Lower leg skin (tissue), 4 donors: ENCODE results near the gene AQP9. TPM values are rescaled to one million over a fixed set of nuclear protein-coding genes. Genes with fewer than 3 reads are reported as not detected.
"Not testable (repeated sequence)": the region's sequence is repeated elsewhere in the genome, so short reads cannot be mapped to it uniquely, and the experiment has no call there.

Experiments used
- DNase-seq, 2 donors: peaks; one replicate each; pipeline ENCODE4 v3.0.0-alpha.2; 2019; ENCODE audit warnings: low spot score in 2 of 2
- H3K4me3 ChIP-seq: fragments of 200-600 bp; sonication (generic); 2 replicates; pipeline ENCODE4 v1.5.1; 2017; ENCODE audit warnings: mild to moderate bottlenecking, low read depth; ENCODE audit not compliant: poor library complexity, severe bottlenecking
- POLR2A ChIP-seq, 2 donors: fragments of 450-650 bp; IDR thresholded peaks; one replicate each; pipeline ENCODE4 v1.6.1; 2016 to 2017; ENCODE audit warnings: antibody characterized with exemption in 2 of 2, mild to moderate bottlenecking in 1 of 2, moderate library complexity in 1 of 2
- WGBS, 2 donors: methylation state at CpG; one replicate each; pipeline ENCODE4 v1.1.5; 2018; 5-methylcytosine and 5-hydroxymethylcytosine counted together
- intact Hi-C: fragments of 100-400 bp; cut with DNase I; formaldehyde crosslinking; loops from one replicate; pipeline ENCODE4 v1.15.0; 2023; ENCODE audit warnings: low total_unique reads
- total RNA-seq, 4 donors: library from RNA; depleted of rRNA; stranded (reverse); fragments of >200 nt; gene quantifications; one replicate each; pipeline ENCODE4 v1.1.0, GENCODE V29; 2016
- TF ChIP-seq, protein P1 (sequence below), 3 donors: fragments of 450-650 bp; IDR thresholded peaks; one replicate each; pipeline ENCODE4 v1.5.1; 2016; ENCODE audit warnings: antibody characterized with exemption in 3 of 3, mild to moderate bottlenecking in 3 of 3, moderate library complexity in 2 of 3

Gene AQP9
- total RNA-seq, 4 donors from 2014 or later = 22.6 to 75.8 (median 38.1) TPM

DNA sequence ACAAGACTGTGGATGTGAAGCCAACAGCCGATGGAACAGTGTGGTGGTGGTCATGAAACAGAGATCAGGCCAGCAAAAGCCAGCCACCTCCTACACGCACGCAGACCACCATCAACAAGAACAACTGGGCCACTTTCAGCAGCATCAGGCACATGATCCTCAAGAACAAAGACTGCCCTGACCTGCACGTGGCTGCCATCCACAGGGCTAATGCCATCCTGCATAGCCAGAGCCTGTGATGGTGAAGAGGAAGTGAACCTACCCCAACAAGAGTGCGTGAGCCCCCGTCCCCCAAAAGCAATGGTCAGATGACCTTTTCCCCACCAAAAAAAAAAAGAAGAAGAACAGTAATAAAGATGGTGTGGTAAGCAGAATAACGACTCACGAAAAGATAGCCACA lies 62.6 kb downstream of the AQP9 start:
- 77 to 85% methylated on average over 8 of the region's 8 CpGs for WGBS, 2 donors
- intact Hi-C loops = no loop called here
- H3K4me3 ChIP-seq = no peak overlapping the region
- TF ChIP-seq, protein P1, sequence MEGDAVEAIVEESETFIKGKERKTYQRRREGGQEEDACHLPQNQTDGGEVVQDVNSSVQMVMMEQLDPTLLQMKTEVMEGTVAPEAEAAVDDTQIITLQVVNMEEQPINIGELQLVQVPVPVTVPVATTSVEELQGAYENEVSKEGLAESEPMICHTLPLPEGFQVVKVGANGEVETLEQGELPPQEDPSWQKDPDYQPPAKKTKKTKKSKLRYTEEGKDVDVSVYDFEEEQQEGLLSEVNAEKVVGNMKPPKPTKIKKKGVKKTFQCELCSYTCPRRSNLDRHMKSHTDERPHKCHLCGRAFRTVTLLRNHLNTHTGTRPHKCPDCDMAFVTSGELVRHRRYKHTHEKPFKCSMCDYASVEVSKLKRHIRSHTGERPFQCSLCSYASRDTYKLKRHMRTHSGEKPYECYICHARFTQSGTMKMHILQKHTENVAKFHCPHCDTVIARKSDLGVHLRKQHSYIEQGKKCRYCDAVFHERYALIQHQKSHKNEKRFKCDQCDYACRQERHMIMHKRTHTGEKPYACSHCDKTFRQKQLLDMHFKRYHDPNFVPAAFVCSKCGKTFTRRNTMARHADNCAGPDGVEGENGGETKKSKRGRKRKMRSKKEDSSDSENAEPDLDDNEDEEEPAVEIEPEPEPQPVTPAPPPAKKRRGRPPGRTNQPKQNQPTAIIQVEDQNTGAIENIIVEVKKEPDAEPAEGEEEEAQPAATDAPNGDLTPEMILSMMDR (IDR thresholded peaks at IDR 0.05) = no peak
- TF ChIP-seq POLR2A (IDR thresholded peaks at IDR 0.05) = no peak
- no peak for DNase-seq

DNA sequence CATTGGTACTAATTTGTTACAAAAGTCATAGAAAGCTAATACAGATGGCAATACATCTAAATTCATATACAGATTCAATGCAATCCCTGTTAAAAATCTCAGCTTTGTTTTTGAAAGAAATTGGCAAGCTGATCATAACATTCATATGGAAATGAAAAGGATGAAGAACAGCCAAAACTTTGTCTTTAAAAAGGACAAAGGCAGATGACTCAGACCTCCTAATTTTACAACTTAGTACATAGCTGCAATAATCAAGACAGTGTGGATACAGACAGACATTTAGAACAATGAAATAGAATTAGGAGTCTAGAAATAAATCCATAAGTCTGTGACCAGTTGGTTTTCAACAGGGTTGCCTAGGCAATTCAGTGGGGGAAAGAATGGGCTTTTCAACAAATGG lies 63.3 kb downstream of the AQP9 start:
- no peak for TF ChIP-seq POLR2A (IDR thresholded peaks at IDR 0.05)
- TF ChIP-seq, protein P1 (IDR thresholded peaks at IDR 0.05) = no peak
- DNase-seq = no peak
- no peak overlapping the region for H3K4me3 ChIP-seq
- intact Hi-C loops = no loop called here

DNA sequence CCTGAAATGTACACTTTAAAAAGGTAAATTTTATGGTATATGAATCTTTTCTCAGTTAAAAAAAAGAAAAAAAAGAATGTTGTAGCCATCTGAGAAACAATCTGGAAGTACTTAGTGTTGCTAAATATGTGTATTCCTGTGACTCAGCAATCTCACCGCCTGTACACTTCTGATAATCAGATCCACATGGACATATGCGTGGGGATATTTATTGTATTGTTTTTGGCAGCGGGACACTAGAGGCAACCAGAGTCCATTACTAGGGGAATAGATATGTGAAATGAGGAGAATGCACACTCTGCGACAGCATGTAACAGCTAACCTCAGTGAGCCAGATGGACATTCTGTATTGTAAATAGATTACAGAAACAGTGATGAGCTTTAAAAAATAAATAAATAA lies 65.4 kb downstream of the AQP9 start:
- H3K4me3 ChIP-seq = no peak overlapping the region
- no peak for DNase-seq
- intact Hi-C loops = no loop called here
- no peak for TF ChIP-seq POLR2A (IDR thresholded peaks at IDR 0.05)
- TF ChIP-seq, protein P1 (IDR thresholded peaks at IDR 0.05) = no peak
- WGBS, 2 donors = 49 to 51% methylated on average over 4 of the region's 4 CpGs

DNA sequence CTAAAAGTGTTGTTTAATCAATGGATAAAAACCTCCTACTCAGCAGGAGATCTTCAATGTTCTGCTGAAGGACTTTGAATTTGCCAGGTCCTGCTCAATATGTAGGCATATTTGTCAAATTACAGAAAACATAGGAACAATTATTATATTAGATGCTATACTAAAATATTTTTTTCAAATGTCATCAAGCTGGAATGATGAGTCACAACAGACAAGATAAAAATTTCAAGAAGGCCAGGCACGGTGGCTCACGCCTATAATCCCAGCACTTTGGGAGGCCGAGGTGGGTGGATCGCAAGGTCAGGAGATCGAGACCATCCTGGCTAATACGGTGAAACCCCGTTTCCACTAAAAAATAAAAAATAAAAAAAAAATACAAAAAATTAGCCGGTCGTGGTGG lies 68.0 kb downstream of the AQP9 start:
- WGBS, 2 donors = 91 to 95% methylated on average over 9 of the region's 9 CpGs
- no peak for TF ChIP-seq POLR2A (IDR thresholded peaks at IDR 0.05)
- TF ChIP-seq, protein P1 (IDR thresholded peaks at IDR 0.05) = no peak
- DNase-seq = no peak
- intact Hi-C loops = no loop called here
- H3K4me3 ChIP-seq = no peak overlapping the region

DNA sequence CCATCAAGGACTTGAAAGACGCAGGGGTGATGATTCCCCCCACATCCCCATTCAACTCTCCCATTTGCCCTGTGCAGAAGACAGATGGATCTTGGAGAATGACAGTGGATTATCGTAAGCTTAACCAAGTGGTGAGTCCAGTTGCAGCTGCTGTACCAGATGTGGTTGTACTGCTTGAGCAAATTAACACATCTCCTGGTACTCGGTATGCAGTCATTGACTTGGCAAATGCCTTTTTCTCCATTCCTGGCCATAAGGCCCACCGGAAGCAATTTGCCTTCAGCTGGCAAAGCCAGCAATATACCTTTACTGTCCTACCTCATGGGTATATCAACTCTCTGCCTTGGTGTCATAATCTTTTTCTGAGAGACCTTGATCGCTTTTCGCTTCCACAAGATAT lies 70.0 kb downstream of the AQP9 start:
- WGBS, 2 donors = 66 to 80% methylated on average over 6 of the region's 6 CpGs
- H3K4me3 ChIP-seq, DNase-seq, intact Hi-C loops: not testable (repeated sequence)

DNA sequence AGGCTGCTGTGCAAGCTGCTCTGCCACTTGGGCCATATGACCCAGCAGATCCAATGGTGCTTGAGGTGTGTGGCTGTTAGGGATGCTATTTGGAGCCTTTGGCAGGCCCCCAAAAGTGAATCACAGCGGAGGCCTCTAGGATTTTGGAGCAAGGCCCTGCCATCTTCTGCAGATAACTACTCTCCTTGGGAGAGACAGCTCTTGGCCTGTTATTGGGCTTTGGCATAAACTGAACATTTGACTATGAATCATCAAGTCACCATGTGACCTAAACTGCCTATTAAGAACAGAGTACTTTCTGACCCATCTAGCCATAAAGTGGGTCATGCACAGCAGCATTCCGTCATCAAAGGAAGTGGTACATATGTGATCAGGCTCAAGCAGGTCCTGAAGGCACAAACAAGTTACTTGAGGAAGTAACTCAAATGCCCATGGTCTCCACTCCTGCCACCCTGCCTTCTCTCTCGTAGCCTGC lies 70.9 kb downstream of the AQP9 start:
- DNase-seq = peak in 1 of 2 donors; percentile 65

DNA sequence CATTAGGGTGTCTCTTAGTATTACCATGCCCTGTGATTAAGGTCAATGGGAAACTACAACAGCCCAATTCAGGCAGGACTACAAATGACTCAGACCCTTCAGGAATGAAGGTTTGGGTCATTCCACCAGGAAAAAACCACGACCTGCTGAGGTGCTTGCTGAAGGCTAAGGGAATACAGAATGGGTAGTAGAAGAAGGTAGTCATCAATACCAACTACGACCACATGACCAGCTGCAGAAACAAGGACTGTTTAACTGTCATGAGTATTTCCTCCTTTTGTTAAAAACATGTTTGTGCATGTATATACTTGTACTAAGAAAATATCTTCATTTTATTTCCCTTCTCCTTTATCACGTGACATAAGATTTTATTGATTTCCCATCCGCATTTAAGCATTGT lies 71.8 kb downstream of the AQP9 start:
- intact Hi-C loops, DNase-seq, H3K4me3 ChIP-seq: not testable (repeated sequence)
- WGBS, 2 donors = 68 to 73% methylated on average over 4 of the region's 4 CpGs

More for the DNA sequence above, 70.9 kb downstream of the AQP9 start:
- 33 to 51% methylated on average over 3 of the region's 3 CpGs for WGBS, 2 donors
- H3K4me3 ChIP-seq, intact Hi-C loops: not testable (repeated sequence)
